Measurements from ENCODE around the gene FAM107B. TPM values are rescaled to one million over a fixed set of nuclear protein-coding genes. Genes with fewer than 3 reads are reported as not detected.

FAM107B gene
- total and polyA plus RNA-seq, 2 of the 13 experiments (the other 11 are each of a cell fraction or from before 2014, with no cell fraction given): 15.7 to 24.8 TPM

- TF ChIP-seq TRIM22 (IDR thresholded peaks at IDR 0.05) (no peak), RCOR2 (CRISPR knock-in tag; IDR thresholded peaks at IDR 0.05) (peak; percentile 80), TFDP1 (CRISPR knock-in tag; IDR thresholded peaks at IDR 0.05; ENCODE audit: borderline replicate concordance) (0 out of 2 replicates have a peak, but pooled peaks have one; percentile 33), HMG20B (CRISPR knock-in tag; conservative IDR thresholded peaks at IDR 0.05) (0 out of 2 replicates have a peak, but pooled peaks have one; percentile 37), ZNF367 (CRISPR knock-in tag; IDR thresholded peaks at IDR 0.05; ENCODE audit: borderline replicate concordance) (no peak), ZNF598 (CRISPR knock-in tag; IDR thresholded peaks at IDR 0.05; ENCODE audit: borderline replicate concordance) (0 out of 2 replicates have a peak, but pooled peaks have one; percentile 41), SMYD3 (CRISPR knock-in tag; IDR thresholded peaks at IDR 0.05) (no peak), ZNF432 (CRISPR knock-in tag; IDR thresholded peaks at IDR 0.05; ENCODE audit: borderline replicate concordance) (no peak), LBX2 (CRISPR knock-in tag; IDR thresholded peaks at IDR 0.05; ENCODE audit: borderline replicate concordance) (no peak), SMC3 (IDR thresholded peaks at IDR 0.05; ENCODE audit: low read length) (no peak; the same call in 1 of the 2 replicates), ZSCAN9 (CRISPR knock-in tag; IDR thresholded peaks at IDR 0.05; ENCODE audit: borderline replicate concordance) (no peak), USF2 (IDR thresholded peaks at IDR 0.05; ENCODE audit: low read depth, low read length) (no peak), USF2 (CRISPR knock-in tag; IDR thresholded peaks at IDR 0.05; ENCODE audit: borderline replicate concordance) (no peak), ZNF230 (CRISPR knock-in tag; IDR thresholded peaks at IDR 0.05) (no peak), THAP7 (CRISPR knock-in tag; IDR thresholded peaks at IDR 0.05) (no peak), ZNF770 (CRISPR knock-in tag; IDR thresholded peaks at IDR 0.05) (no peak), TP53 (CRISPR knock-in tag; conservative IDR thresholded peaks at IDR 0.05) (no peak), ZNF879 (CRISPR knock-in tag; IDR thresholded peaks at IDR 0.05) (no peak), ZNF644 (CRISPR knock-in tag; IDR thresholded peaks at IDR 0.05; ENCODE audit: low read depth) (peak; percentile 47; the same call in 1 of the 2 replicates), AKAP8 (CRISPR knock-in tag; IDR thresholded peaks at IDR 0.05) (0 out of 2 replicates have a peak, but pooled peaks have one; percentile 53), MAX (IDR thresholded peaks at IDR 0.05) (peak; percentile 61; the same call in 1 of the 2 replicates), MATR3 (CRISPR knock-in tag; IDR thresholded peaks at IDR 0.05) (no peak), ZNF17 (CRISPR knock-in tag; IDR thresholded peaks at IDR 0.05) (no peak)
These were observed 202.7 kb downstream of the FAM107B start (continued) for GRCh38 chr10:14571866-14572507.
